ENCODE data around the gene RNF187. TPM values are rescaled to one million over a fixed set of nuclear protein-coding genes. Genes with fewer than 3 reads are reported as not detected.

The RNF187 gene
- total RNA-seq, 1 experiment from 2014 or later: 63.4 TPM

DNA sequence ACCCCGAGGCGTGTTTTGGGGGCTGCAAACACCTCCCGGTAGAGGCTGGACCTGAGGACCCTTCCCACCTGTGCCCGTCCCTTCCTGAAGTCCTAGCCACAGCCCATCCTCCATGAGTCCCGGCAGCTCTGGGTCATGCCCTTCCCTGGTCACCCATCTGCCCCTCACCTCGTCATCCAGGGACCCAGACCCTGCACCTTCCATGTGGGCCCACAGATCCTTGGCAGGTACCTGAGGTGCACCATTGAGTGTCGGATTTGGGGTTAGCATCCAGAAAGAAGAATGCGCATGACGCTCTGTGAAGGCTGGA is 6.8 kb downstream of the RNF187 start:
- no peak overlapping the region for H3K27ac Mint-ChIP-seq
- H3T11ph ChIP-seq (ENCODE audit: low read length): no peak overlapping the region
- no peaks in the 10 kb centered on the region for H3K4me1 ChIP-seq (ENCODE audit: insufficient read depth, low read length)
- no peak overlapping the region for H2AK5ac ChIP-seq (ENCODE audit: insufficient read length, low read length)
- H3K27me3 Mint-ChIP-seq (ENCODE audit: low read depth): peaks cover 18% of the 10 kb centered on the region
- no peak overlapping the region for H2BK20ac ChIP-seq (ENCODE audit: low read depth, low read length, poor library complexity, severe bottlenecking)
- no CpG with 5 or more reads among the region's 9 CpGs for WGBS (ENCODE audit: extremely low coverage, insufficient read length, low lambda C conversion rate)
- no peak for DNase-seq
- no peak overlapping the region for H2BK12ac ChIP-seq (ENCODE audit: insufficient read length, low read depth, low read length)
- H2BK120ac ChIP-seq (ENCODE audit: low read depth, low read length, poor library complexity, severe bottlenecking): no peak overlapping the region
- no peaks in the 10 kb centered on the region for H3K79me2 ChIP-seq (ENCODE audit: insufficient read depth, low read length)
- no peaks in the 10 kb centered on the region for H3K9me3 ChIP-seq (ENCODE audit: control insufficient read depth, low read depth, low read length)
- no peak overlapping the region for H2AFZ ChIP-seq (ENCODE audit: low read length)
- no peak overlapping the region for H3K56ac ChIP-seq (ENCODE audit: insufficient read length, low read depth, low read length)
- H3K4ac ChIP-seq (ENCODE audit: low read depth, low read length): no peak overlapping the region
- no peak overlapping the region for H3K27ac ChIP-seq (ENCODE audit: insufficient read length, low read depth, low read length)
- no peak overlapping the region for H4K91ac ChIP-seq (ENCODE audit: insufficient read length, low read depth, low read length)
- no peaks in the 10 kb centered on the region for H3K23me2 ChIP-seq (ENCODE audit: insufficient read length, low read depth, low read length, poor library complexity, severe bottlenecking)
- H3K9me3 Mint-ChIP-seq: no peaks in the 10 kb centered on the region
- no peak overlapping the region for H4K5ac ChIP-seq (ENCODE audit: insufficient read length, low read depth, low read length)
- no peak overlapping the region for H3K23ac ChIP-seq (ENCODE audit: insufficient read length, low read depth, low read length)
- peaks cover 8 to 16% of the 10 kb centered on the region in 2 experiments for H3K4me1 Mint-ChIP-seq
- H4K8ac ChIP-seq (replicated peaks; ENCODE audit: insufficient read length, low read depth, low read length): no peak overlapping the region
- peaks cover 28 to 49% (median 48%) of the 10 kb centered on the region in 3 experiments for H3K36me3 Mint-ChIP-seq (ENCODE audit: insufficient read depth in 1 of 3, low read depth in 3 of 3)
- H3K4me3 Mint-ChIP-seq: no peak overlapping the region
- H3K18ac ChIP-seq (ENCODE audit: insufficient read length, low read depth, low read length): no peak overlapping the region
- H3K27me3 ChIP-seq (ENCODE audit: insufficient read depth, low read length): no peaks in the 10 kb centered on the region; the same call in 1 of the 2 replicates
- H3K4me2 ChIP-seq (ENCODE audit: insufficient read depth, insufficient read length, low read length): no peak overlapping the region
- H2BK5ac ChIP-seq (ENCODE audit: insufficient read length, low read length): no peak overlapping the region
- no peaks in the 10 kb centered on the region for H3K79me1 ChIP-seq (ENCODE audit: insufficient read depth, low read depth, low read length, poor library complexity, severe bottlenecking)
- no peak overlapping the region for H3K9ac ChIP-seq (ENCODE audit: extremely low read depth, insufficient read length, low read length)
- no peak overlapping the region for H3K14ac ChIP-seq (ENCODE audit: insufficient read depth, low read length)
- H4K20me1 ChIP-seq (ENCODE audit: control insufficient read depth, insufficient read depth, insufficient read length): no peaks in the 10 kb centered on the region
- no peak overlapping the region for H2BK15ac ChIP-seq (ENCODE audit: low read depth, low read length)
- TF ChIP-seq CTCF (conservative IDR thresholded peaks at IDR 0.05): no peak

Measured in H9 (cell line).